Immature natural killer cell (primary cell): ENCODE results near the gene FRS3. TPM values are rescaled to one million over a fixed set of nuclear protein-coding genes. Genes with fewer than 3 reads are reported as not detected.

Source experiments
- DNase-seq, 3 donors: peaks; one replicate each; pipeline ENCODE4 v3.0.0; 2022; ENCODE audit warnings: mixed read lengths in 1 of 3
- H3K27ac Mint-ChIP-seq, 6 donors: one replicate each; pipeline ENCODE4 v1.8.0; 2020; ENCODE audit warnings: mixed read lengths in 6 of 6, mild to moderate bottlenecking in 5 of 6, inconsistent platforms in 4 of 6, moderate library complexity in 3 of 6
- H3K27me3 Mint-ChIP-seq, 3 donors: one replicate each; pipeline ENCODE4 v1.8.0; 2020 to 2021; ENCODE audit warnings: low read depth in 3 of 3, mild to moderate bottlenecking in 3 of 3, mixed read lengths in 3 of 3, moderate library complexity in 3 of 3, inconsistent platforms in 1 of 3
- H3K36me3 Mint-ChIP-seq, 3 donors: one replicate each; pipeline ENCODE4 v1.8.0; 2020; ENCODE audit warnings: mixed read lengths in 3 of 3, inconsistent platforms in 2 of 3, mild to moderate bottlenecking in 2 of 3
- H3K4me1 Mint-ChIP-seq, 2 donors: one replicate each; pipeline ENCODE4 v1.8.0; 2020; ENCODE audit warnings: inconsistent platforms in 2 of 2, mild to moderate bottlenecking in 2 of 2, mixed read lengths in 2 of 2, moderate library complexity in 1 of 2
- H3K4me3 Mint-ChIP-seq, 5 donors: one replicate each; pipeline ENCODE4 v1.8.0; 2020; ENCODE audit warnings: mild to moderate bottlenecking in 5 of 5, mixed read lengths in 5 of 5, inconsistent platforms in 3 of 5, moderate library complexity in 3 of 5
- H3K9me3 Mint-ChIP-seq, 6 donors: one replicate each; pipeline ENCODE4 v1.8.0; 2020; ENCODE audit warnings: mild to moderate bottlenecking in 6 of 6, mixed read lengths in 6 of 6, inconsistent platforms in 4 of 6, moderate library complexity in 3 of 6
- polyA plus RNA-seq, 3 donors: library from polyadenylated mRNA; unstranded; fragments of 300-500 nt; fragmentation: Illumina TruSeq; gene quantifications; one replicate each; pipeline ENCODE4 v1.2.3, GENCODE V29; 2021

The FRS3 gene
- polyA plus RNA-seq, 3 donors from 2014 or later = 0.80 to 2.1 TPM; not detected in 1

DNA sequence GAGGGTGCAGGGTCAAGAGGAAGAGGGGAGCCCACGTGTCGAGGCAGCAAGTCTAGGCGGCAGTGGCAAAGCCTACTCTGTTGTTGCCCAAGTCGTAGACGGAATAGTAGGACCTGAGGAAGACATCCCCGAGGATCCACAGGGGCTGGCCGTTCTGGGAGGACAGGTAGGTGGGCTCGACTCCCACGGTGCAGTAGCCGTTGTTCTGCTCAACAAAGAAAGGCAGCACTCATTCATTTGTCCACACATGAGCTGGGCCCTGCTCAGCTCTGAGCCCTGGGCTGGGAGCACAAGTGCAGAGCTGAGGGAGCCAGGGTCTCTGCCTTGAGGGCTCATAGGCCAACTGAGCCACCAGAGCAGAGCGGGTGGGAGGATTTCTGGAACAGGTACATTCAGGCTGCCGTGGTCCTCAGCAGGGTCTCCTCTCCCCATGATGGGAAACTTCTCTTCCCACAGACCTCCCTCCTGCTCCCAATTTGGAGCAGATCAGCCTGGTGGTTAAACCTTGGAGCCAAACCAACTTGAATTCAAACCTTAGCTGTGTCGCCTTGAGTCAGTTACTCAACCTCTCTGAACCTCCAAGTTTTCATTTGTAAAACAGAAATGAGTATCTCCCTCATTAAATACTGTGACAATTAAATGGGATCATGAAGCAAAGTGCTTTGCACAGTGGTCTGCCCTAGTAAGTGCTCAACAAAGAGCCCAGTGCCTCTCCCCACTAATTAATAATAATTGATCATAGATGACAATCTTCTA is 42.7 kb downstream of the FRS3 start:
- Mint-ChIP-seq H3K4me3 (peak overlapping the region in 2 of 5 donors; percentile 5 to 18), H3K9me3 (no peaks in the 10 kb centered on the region), H3K36me3 (no peaks in the 10 kb centered on the region), H3K4me1 (peaks cover 19 to 23% of the 10 kb centered on the region in 2 donors), H3K27ac (peak overlapping the region in 1 of 6 donors; percentile 17), H3K27me3 (peaks cover 2 to 16% (median 5%) of the 10 kb centered on the region in 3 donors)
- no peak for DNase-seq

DNA sequence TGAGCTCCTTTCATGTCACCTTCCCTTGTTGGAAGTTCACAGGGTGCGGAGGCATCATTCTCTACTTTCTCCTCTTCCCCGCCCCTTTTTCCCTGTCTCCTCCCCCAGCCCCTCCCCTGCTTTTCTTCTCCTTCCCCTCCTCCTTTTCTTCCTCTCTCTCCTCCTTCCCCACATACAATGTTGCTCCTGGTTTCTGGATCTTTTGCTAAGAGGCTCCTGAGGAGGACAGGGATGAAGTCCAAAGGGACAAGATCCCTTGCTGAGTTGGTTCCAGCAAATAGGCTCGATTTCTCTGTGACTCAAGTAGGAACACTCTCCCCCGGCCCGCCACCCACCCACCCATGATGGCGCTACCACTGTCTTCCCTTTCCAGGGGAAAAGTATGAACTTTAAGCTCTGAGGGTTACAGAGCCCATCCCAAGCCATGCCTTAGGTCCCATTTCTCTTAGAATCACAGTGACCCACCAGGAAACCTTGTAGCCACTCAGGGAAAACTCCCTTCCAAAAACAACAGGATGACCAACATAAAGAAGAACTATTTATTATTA is 43.4 kb downstream of the FRS3 start:
- H3K9me3 Mint-ChIP-seq = no peaks in the 10 kb centered on the region
- H3K27me3 Mint-ChIP-seq = peaks cover 2 to 19% (median 5%) of the 10 kb centered on the region in 3 donors
- H3K4me1 Mint-ChIP-seq = peaks cover 26 to 31% of the 10 kb centered on the region in 2 donors
- no peaks in the 10 kb centered on the region for H3K36me3 Mint-ChIP-seq
- no peak for DNase-seq
- H3K27ac Mint-ChIP-seq = peak overlapping the region in 1 of 6 donors; percentile 88
- H3K4me3 Mint-ChIP-seq = peak overlapping the region in 4 of 5 donors; percentile 33 to 85 (median 79)

GRCh38 chr6:41735427-41736185 is 44.1 kb downstream of the FRS3 start, which contains the start of gene TFEB:
TFEB (minus strand) TSS chr6:41735608; CDS start chr6:41691213, 44,395 bp downstream.
- Mint-ChIP-seq H3K4me1 (peaks cover 33 to 37% of the 10 kb centered on the region in 2 donors), H3K9me3 (no peaks in the 10 kb centered on the region), H3K36me3 (no peaks in the 10 kb centered on the region), H3K27me3 (peaks cover 4 to 19% (median 5%) of the 10 kb centered on the region in 3 donors), H3K27ac (peak within 1 kb of the TSS; percentile 17 to 92 (median 80)), H3K4me3 (peak within 1 kb of the TSS; percentile 69 to 85 (median 78))
- DNase-seq = peak; percentile 90 to 91 (median 91)

DNA sequence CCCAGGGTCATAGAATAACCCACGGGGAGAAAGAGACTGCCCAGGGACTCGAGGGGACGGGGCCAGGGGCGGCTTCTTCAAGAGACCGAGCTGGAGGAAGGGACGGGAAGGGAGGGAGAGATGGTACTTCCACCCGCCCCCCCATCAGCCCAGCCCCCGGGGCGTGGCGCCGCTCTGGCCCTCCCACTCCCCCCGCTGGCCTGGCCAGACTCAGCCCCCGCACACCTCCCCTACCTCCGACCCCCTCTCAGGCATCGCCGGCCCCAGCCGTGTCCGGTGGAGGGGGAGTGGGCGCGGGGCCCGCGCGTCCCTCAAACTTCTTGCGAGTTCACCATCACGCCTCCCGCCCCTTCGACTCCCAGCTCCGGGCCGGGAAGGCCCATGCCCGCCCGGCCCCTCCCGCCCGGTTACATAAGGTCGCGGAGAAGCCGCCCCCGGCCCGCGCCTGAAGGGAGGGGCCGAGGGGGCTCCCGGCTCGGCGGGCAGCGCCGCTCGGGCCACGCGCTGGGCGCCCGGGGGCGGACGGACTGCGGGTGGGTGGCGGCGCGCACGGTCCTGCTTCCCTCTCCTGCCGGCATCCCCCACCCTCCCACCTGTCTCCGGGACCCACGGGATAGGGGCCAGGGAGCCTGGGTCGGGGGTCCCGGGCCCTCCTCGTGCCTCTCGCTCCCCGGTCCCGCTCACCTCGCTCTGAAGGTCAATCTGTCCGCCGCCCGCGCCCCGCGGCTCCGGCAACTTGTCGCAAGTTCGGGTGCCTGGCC is 44.9 kb downstream of the FRS3 start:
- Mint-ChIP-seq H3K27ac (peak overlapping the region in 5 of 6 donors; percentile 57 to 92 (median 76)), H3K4me3 (peak overlapping the region; percentile 69 to 85 (median 74)), H3K27me3 (peaks cover 4 to 19% (median 5%) of the 10 kb centered on the region in 3 donors), H3K9me3 (no peaks in the 10 kb centered on the region), H3K36me3 (no peaks in the 10 kb centered on the region), H3K4me1 (peaks cover 41 to 45% of the 10 kb centered on the region in 2 donors)
- peak; percentile 76 to 79 (median 77) for DNase-seq

DNA sequence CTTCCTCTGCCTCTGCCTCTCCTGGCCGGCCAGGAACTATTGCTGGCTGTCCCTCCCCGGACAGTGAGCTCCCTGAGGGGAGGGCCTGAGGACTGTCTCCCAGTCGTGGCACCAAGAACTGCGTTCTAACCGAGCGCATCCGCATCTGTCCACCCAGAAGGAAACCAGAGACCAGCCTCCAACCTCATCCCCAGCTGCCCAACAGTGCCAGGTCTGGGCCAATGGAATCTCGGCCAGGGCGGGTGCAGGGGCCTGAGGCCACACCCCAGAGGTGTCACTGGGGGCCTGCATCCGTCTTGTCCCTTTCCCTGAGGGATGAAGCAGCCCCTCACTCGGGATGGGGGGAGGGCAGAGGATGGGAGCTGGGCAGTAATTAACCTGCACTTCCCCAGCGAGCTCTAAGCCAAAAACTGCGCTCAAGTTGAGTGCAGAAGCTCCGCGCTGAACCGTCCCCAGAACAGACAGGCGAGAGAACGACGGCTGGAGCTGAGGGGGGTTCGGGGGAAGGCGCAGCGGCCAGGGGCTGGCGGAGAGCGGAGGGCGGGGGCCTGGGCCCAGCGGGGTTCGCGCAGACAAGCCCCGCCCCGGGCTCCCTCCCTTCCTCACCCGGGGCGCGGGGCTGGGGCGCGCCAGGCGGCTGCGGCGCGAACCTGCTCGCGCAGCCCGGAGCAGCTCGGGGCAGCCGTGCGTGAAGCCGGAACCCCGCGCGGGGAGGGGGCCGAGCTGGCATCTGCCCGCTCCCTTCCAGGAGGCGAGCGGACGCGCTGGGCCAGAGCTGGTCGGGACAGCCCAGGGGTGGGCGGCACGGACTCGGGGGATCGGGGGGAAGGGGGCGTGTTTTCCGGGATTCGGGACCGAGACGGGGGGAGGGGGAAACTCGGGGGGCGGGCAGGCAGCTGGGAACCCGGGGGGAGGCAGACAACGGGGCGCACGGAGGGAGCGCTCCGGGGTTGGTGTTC is 45.7 kb downstream of the FRS3 start:
- Mint-ChIP-seq H3K27ac (peak overlapping the region; percentile 92 to 98 (median 95)), H3K4me3 (peak overlapping the region; percentile 76 to 85 (median 81)), H3K4me1 (peaks cover 49 to 53% of the 10 kb centered on the region in 2 donors), H3K36me3 (no peaks in the 10 kb centered on the region), H3K27me3 (peaks cover 5 to 19% (median 7%) of the 10 kb centered on the region in 3 donors), H3K9me3 (no peaks in the 10 kb centered on the region)
- DNase-seq = peak; percentile 80 to 85 (median 84)

DNA sequence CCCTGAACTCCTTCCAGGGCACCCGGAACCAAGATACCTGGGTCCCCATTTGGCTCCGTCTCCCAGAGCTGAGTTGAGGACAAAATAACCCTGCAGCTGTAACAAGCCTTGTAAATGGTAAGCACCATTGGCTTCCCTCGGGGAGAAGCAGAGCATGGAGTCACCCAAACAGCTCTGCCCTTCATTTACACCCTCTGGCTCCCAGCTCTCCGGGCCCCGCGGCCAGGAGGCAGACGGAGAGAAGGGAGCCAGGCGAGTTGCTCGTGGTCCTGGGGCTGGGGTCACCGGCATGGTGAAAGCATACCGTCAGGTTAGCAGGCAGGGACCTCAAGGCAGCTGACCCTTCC is 46.4 kb downstream of the FRS3 start:
- Mint-ChIP-seq H3K4me3 (peak overlapping the region; percentile 76 to 84 (median 78)), H3K27ac (peak overlapping the region; percentile 92 to 98 (median 95)), H3K9me3 (no peaks in the 10 kb centered on the region), H3K4me1 (peaks cover 56 to 60% of the 10 kb centered on the region in 2 donors), H3K36me3 (no peaks in the 10 kb centered on the region), H3K27me3 (peaks cover 5 to 19% (median 7%) of the 10 kb centered on the region in 3 donors)
- no peak for DNase-seq

GRCh38 chr6:41732591-41733359 is 46.9 kb downstream of the FRS3 start:
- Mint-ChIP-seq H3K4me3 (peak overlapping the region; percentile 76 to 84 (median 78)), H3K27ac (peak overlapping the region; percentile 92 to 98 (median 95)), H3K4me1 (peaks cover 61 to 66% of the 10 kb centered on the region in 2 donors), H3K27me3 (peaks cover 5 to 19% (median 7%) of the 10 kb centered on the region in 3 donors), H3K36me3 (no peaks in the 10 kb centered on the region), H3K9me3 (no peaks in the 10 kb centered on the region)
- peak; percentile 82 to 85 (median 82) for DNase-seq

DNA sequence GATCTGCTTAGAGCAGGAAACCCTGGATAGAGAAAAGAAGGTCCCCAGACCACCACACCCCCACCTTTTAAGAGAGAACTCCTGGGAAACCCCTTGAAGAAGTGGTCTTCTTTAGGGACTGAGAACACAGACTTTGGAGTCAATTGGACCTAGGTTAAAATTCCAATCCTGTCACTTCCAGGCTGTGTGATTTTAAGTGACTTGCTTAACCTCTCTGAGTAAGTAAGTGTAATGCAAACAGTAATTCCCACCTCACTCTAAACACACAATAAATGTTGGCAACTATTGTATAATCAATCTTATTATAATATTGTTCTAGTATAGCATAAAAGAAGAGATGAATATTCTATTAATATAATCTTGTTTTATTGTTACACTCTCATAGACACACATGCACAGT is 47.6 kb downstream of the FRS3 start:
- peaks cover 5 to 22% (median 7%) of the 10 kb centered on the region in 3 donors for H3K27me3 Mint-ChIP-seq
- H3K4me1 Mint-ChIP-seq = peaks cover 67 to 72% of the 10 kb centered on the region in 2 donors
- H3K4me3 Mint-ChIP-seq = peak overlapping the region; percentile 76 to 84 (median 78)
- H3K9me3 Mint-ChIP-seq = no peaks in the 10 kb centered on the region
- no peaks in the 10 kb centered on the region for H3K36me3 Mint-ChIP-seq
- DNase-seq = no peak
- H3K27ac Mint-ChIP-seq = peak overlapping the region; percentile 92 to 98 (median 95)

- H3K4me1 Mint-ChIP-seq = peaks cover 73 to 77% of the 10 kb centered on the region in 2 donors
- no peaks in the 10 kb centered on the region for H3K36me3 Mint-ChIP-seq
- peak overlapping the region; percentile 92 to 98 (median 95) for H3K27ac Mint-ChIP-seq
- no peak for DNase-seq
- no peaks in the 10 kb centered on the region for H3K9me3 Mint-ChIP-seq
- H3K4me3 Mint-ChIP-seq = peak overlapping the region; percentile 76 to 91 (median 78)
- peaks cover 2 to 25% (median 7%) of the 10 kb centered on the region in 3 donors for H3K27me3 Mint-ChIP-seq
Measured at GRCh38 chr6:41731561-41732086, 48.1 kb downstream of the FRS3 start.

DNA sequence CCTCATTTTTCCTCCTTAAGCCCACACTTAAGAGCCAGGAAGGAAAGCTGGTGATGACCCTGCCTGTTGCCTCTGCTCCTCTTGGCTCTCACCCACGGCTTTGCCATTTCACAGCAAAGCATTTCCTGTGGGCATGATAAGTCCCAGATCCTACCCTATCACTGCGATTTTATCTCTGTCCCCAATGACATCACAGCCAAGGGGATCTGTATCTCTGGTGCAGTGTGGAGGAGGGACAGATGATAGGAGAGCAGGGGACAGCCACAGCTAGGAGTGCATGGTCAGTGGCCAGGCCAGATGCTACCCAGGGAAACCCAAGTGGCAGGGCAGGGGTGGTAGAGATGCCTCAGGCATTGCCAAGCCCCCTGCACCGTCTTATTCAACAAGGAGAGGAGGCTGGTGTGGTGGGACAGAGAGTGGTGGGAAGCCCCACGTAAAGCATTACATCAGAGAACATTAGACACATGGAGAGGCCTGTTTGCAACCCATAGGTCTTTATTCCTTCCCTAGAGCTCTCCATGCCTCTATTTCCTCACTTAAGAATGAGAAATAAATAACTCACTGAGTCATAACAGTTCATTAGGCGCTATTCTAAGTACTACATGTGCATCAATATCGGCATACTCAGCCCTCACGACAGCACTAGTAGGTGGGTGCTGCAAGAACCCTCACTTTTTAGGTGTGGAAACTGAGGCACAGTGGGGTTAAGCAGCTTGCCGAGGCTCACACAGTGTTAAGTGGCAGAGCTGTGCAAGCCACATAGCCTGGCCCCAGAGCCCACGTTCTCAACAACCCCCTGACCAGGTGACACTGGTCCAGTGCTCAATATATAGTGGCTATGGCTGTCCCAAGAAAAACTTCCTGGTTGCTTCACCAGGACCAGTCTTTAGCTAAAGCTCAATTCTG is 48.9 kb downstream of the FRS3 start:
- H3K4me1 Mint-ChIP-seq = peaks cover 81 to 83% of the 10 kb centered on the region in 2 donors
- peak overlapping the region; percentile 63 to 91 (median 81) for H3K4me3 Mint-ChIP-seq
- no peaks in the 10 kb centered on the region for H3K9me3 Mint-ChIP-seq
- H3K27ac Mint-ChIP-seq = peak overlapping the region; percentile 92 to 98 (median 95)
- peaks cover 2 to 25% (median 7%) of the 10 kb centered on the region in 3 donors for H3K27me3 Mint-ChIP-seq
- no peak for DNase-seq
- H3K36me3 Mint-ChIP-seq = no peaks in the 10 kb centered on the region

GRCh38 chr6:41729624-41730023 is 50.1 kb downstream of the FRS3 start:
- DNase-seq = no peak
- Mint-ChIP-seq H3K27me3 (peaks cover 2 to 25% (median 7%) of the 10 kb centered on the region in 3 donors), H3K4me1 (peaks cover 92 to 93% of the 10 kb centered on the region in 2 donors), H3K27ac (peak overlapping the region; percentile 92 to 98 (median 95)), H3K4me3 (peak overlapping the region; percentile 85 to 93 (median 91)), H3K36me3 (no peaks in the 10 kb centered on the region), H3K9me3 (no peaks in the 10 kb centered on the region)
